HG03469 (cell line): ENCODE results near the gene PRRX2.
"Not testable (repeated sequence)": the region's sequence is repeated elsewhere in the genome, so short reads cannot be mapped to it uniquely, and the experiment has no call there.

Experiments
- ATAC-seq: cut with Tn5 transposase; IDR thresholded peaks from one replicate; pipeline ENCODE4 v1.9.1; 2021; ENCODE audit warnings: mild to moderate bottlenecking, moderate library complexity, moderate number of reproducible peaks; ENCODE audit not compliant: unreplicated experiment

PRRX2 gene

GRCh38 chr9:129725795-129726251, 60.4 kb downstream of the PRRX2 start:
- no peak for ATAC-seq

- no peak for ATAC-seq
Observed at GRCh38 chr9:129726322-129727160, 61.1 kb downstream of the PRRX2 start.

- ATAC-seq, result no peak
Observed at GRCh38 chr9:129728744-129729143, 63.3 kb downstream of the PRRX2 start.

- ATAC-seq, result no peak
Observed at GRCh38 chr9:129731477-129732085, 66.1 kb downstream of the PRRX2 start.

- no peak for ATAC-seq
Observed at GRCh38 chr9:129732100-129732499, 66.7 kb downstream of the PRRX2 start.

- no peak for ATAC-seq
Observed at GRCh38 chr9:129732946-129733631, 67.6 kb downstream of the PRRX2 start.

GRCh38 chr9:129733632-129733953, 68.1 kb downstream of the PRRX2 start:
- ATAC-seq, result no peak

- no peak for ATAC-seq
Observed at GRCh38 chr9:129735546-129735945, 70.1 kb downstream of the PRRX2 start.

GRCh38 chr9:129736334-129736733, 70.9 kb downstream of the PRRX2 start:
- ATAC-seq, result no peak

- no peak for ATAC-seq
Observed at GRCh38 chr9:129737479-129738274, 72.2 kb downstream of the PRRX2 start.

GRCh38 chr9:129739432-129739831, 74.0 kb downstream of the PRRX2 start:
- ATAC-seq, result no peak

- no peak for ATAC-seq
Observed at GRCh38 chr9:129740174-129740573, 74.7 kb downstream of the PRRX2 start.

GRCh38 chr9:129740666-129741464, 75.4 kb downstream of the PRRX2 start:
- ATAC-seq, result no peak

GRCh38 chr9:129745200-129745599, 79.8 kb downstream of the PRRX2 start:
- no peak for ATAC-seq

- no peak for ATAC-seq
Observed at GRCh38 chr9:129746092-129746777, 80.8 kb downstream of the PRRX2 start.

GRCh38 chr9:129748249-129748648, 82.8 kb downstream of the PRRX2 start:
- ATAC-seq, result no peak

- ATAC-seq, result not testable (repeated sequence)
Observed at GRCh38 chr9:129749052-129749451, 83.6 kb downstream of the PRRX2 start.

GRCh38 chr9:129749575-129749974, 84.1 kb downstream of the PRRX2 start:
- ATAC-seq, result no peak

- ATAC-seq, result no peak
Observed at GRCh38 chr9:129750013-129750638, 84.7 kb downstream of the PRRX2 start.
